OCI-LY1 (cell line): ENCODE data around the gene BDH1.

Experiments used
- H2AFZ ChIP-seq: fragments of 200-600 bp; sonication (generic), shearing (Covaris generic); 2 replicates; pipeline ENCODE4 v1.6.0; 2014; ENCODE audit warnings: antibody characterized with exemption, mild to moderate bottlenecking, low read length
- H3F3A ChIP-seq: fragments of 200-600 bp; sonication (generic), shearing (Covaris generic); 2 replicates; pipeline ENCODE4 v1.6.0; 2014; ENCODE audit warnings: mild to moderate bottlenecking, antibody characterized with exemption, low read length, moderate library complexity; ENCODE audit not compliant: insufficient read depth
- H3K27ac ChIP-seq: fragments of 200-600 bp; sonication (generic); 2 replicates; pipeline ENCODE4 v1.5.1; 2014; ENCODE audit warnings: low read length, mixed run types, mild to moderate bottlenecking, low read depth; ENCODE audit not compliant: poor library complexity, severe bottlenecking
- H3K27me3 ChIP-seq: fragments of 200-600 bp; sonication (generic); 2 replicates; pipeline ENCODE4 v1.6.0; 2014; ENCODE audit warnings: antibody characterized with exemption, mild to moderate bottlenecking, low read length, moderate library complexity; ENCODE audit not compliant: insufficient read depth
- H3K36me3 ChIP-seq: fragments of 200-600 bp; sonication (generic); 2 replicates; pipeline ENCODE4 v1.6.1; 2014; ENCODE audit warnings: mild to moderate bottlenecking, antibody characterized with exemption, low read length, moderate library complexity, mixed read lengths; ENCODE audit not compliant: insufficient read depth
- H3K4me1 ChIP-seq: fragments of 200-600 bp; sonication (generic); 2 replicates; pipeline ENCODE4 v1.5.1; 2014; ENCODE audit warnings: mild to moderate bottlenecking, low read length, moderate library complexity; ENCODE audit not compliant: insufficient read depth, severe bottlenecking
- H3K4me2 ChIP-seq: fragments of 200-600 bp; sonication (generic), shearing (Covaris generic); 2 replicates; pipeline ENCODE4 v1.6.1; 2014; ENCODE audit warnings: low read length
- H3K4me3 ChIP-seq: fragments of 200-600 bp; sonication (generic); 2 replicates; pipeline ENCODE4 v1.5.1; 2014; ENCODE audit warnings: low read length, low read depth, mild to moderate bottlenecking, mixed read lengths; ENCODE audit not compliant: poor library complexity, severe bottlenecking
- H3K79me2 ChIP-seq: fragments of 200-600 bp; shearing (Covaris generic); 2 replicates; pipeline ENCODE4 v1.6.1; 2016; ENCODE audit warnings: mixed run types, low read length, mixed read lengths; ENCODE audit not compliant: insufficient read depth
- H3K9ac ChIP-seq: fragments of 200-600 bp; sonication (generic), shearing (Covaris generic); 2 replicates; pipeline ENCODE4 v1.6.1; 2014; ENCODE audit warnings: mild to moderate bottlenecking, low read length, mixed read lengths
- H3K9me2 ChIP-seq: fragments of 200-600 bp; sonication (generic), shearing (Covaris generic); 2 replicates; pipeline ENCODE4 v1.6.1; 2014; ENCODE audit warnings: low read depth, mild to moderate bottlenecking, low read length, mixed read lengths
- H3K9me3 ChIP-seq: fragments of 200-600 bp; shearing (Covaris generic); 2 replicates; pipeline ENCODE4 v1.6.1; 2014; ENCODE audit warnings: low read length, mixed read lengths
- H4K20me1 ChIP-seq: fragments of 200-600 bp; sonication (generic), shearing (Covaris generic); 2 replicates; pipeline ENCODE4 v1.6.0; 2016; ENCODE audit warnings: mild to moderate bottlenecking, low read length; ENCODE audit not compliant: insufficient read depth
- CTCF ChIP-seq: fragments of 200-600 bp; sonication (generic), shearing (Covaris generic); IDR thresholded peaks from 2 replicates; pipeline ENCODE4 v1.5.1; 2017; ENCODE audit warnings: mild to moderate bottlenecking, antibody characterized with exemption, low read length, moderate library complexity, mixed read lengths
- EZH2 ChIP-seq: fragments of 200-600 bp; sonication (generic), shearing (Covaris generic); IDR thresholded peaks from 2 replicates; pipeline ENCODE4 v1.8.0; 2017; ENCODE audit warnings: borderline replicate concordance, mixed run types, mild to moderate bottlenecking, antibody characterized with exemption, low read length, moderate library complexity, mixed read lengths

The BDH1 gene

DNA sequence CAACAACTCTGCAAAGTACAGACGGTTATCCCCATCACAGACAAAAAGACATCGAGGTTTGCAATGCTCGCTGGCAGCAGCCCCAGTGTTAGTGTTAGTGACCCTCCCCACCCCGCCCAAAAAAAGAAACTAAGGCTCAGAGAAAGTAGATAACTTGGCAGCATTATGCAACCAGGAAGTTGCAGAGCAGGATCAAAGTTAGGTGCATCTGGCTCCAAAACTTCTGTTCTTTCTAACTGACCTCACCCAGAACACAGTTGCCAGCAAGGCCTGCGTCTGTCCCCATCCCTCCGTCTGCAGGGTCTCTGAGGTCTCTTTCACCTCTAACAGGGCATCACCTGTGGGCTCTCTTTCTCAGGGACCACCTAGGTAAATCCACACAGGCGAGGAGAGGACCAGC, 51.5 kb downstream of the BDH1 start:
- Histone ChIP-seq H3K9ac (no peak overlapping the region), H3K27ac (no peak overlapping the region), H3K27me3 (no peaks in the 10 kb centered on the region), H3K9me2 (no peaks in the 10 kb centered on the region), H2AFZ (no peak overlapping the region), H3F3A (no peaks in the 10 kb centered on the region), H4K20me1 (no peaks in the 10 kb centered on the region), H3K9me3 (no peaks in the 10 kb centered on the region), H3K4me2 (no peak overlapping the region), H3K79me2 (no peaks in the 10 kb centered on the region), H3K36me3 (no peaks in the 10 kb centered on the region), H3K4me1 (peaks cover 7% of the 10 kb centered on the region), H3K4me3 (no peak overlapping the region)
- no peak for TF ChIP-seq CTCF

GRCh38 chr3:197503652-197504051, 52.1 kb downstream of the BDH1 start:
- Histone ChIP-seq H3F3A (no peaks in the 10 kb centered on the region), H3K9ac (no peak overlapping the region), H3K79me2 (no peaks in the 10 kb centered on the region), H3K27ac (no peak overlapping the region), H3K36me3 (no peaks in the 10 kb centered on the region), H3K27me3 (no peaks in the 10 kb centered on the region), H3K4me1 (peaks cover 7% of the 10 kb centered on the region), H4K20me1 (no peaks in the 10 kb centered on the region), H3K4me2 (no peak overlapping the region), H3K9me2 (no peaks in the 10 kb centered on the region), H3K9me3 (no peaks in the 10 kb centered on the region), H3K4me3 (no peak overlapping the region), H2AFZ (no peak overlapping the region)
- TF ChIP-seq EZH2, result no peak
- no peak for TF ChIP-seq CTCF

DNA sequence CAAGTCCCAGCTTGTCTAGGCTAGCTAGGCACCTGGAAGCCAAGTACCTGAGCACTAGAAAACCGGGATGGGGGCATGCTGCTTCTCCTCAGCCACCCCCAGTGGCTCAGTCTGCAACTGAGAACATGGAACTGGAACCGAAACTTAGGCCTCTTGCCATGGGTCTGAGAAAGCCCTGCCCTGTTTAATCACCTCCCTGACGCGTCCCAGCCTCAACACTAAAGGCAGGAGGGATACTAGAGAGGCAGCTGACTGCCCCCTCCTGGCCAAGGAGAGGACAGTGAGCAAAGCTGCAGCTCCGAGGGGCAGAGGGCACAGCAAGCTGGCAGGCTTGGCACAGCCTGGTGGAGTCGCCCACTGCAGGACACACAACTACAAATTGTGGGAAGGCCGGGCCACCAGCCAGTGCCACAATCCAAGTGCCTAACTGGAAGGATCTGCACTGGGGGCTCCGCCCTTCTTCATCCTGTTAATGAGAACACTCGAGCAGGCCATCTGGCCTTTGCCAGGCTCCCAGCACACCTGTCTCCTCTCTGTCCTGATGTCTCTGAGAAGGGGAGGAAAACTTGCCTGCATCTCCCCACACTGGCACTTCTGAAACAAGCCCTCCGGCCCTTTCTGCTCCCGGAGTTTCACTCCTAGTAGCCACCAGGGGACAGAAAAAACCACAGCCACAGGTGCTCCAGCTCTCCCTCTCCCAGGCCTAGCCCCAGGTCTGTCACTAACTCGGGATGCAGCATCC, 53.7 kb downstream of the BDH1 start:
- H4K20me1 ChIP-seq, result no peaks in the 10 kb centered on the region
- peak; percentile 94 for TF ChIP-seq CTCF
- TF ChIP-seq EZH2, result no peak
- H3K9me3 ChIP-seq, result peaks cover 4% of the 10 kb centered on the region; the same call in 1 of the 2 replicates
- H3F3A ChIP-seq, result no peaks in the 10 kb centered on the region
- peak overlapping the region; percentile 24 for H3K4me3 ChIP-seq
- H3K79me2 ChIP-seq, result no peaks in the 10 kb centered on the region
- no peaks in the 10 kb centered on the region; the same call in 1 of the 2 replicates for H3K36me3 ChIP-seq
- no peaks in the 10 kb centered on the region for H3K27me3 ChIP-seq
- peak overlapping the region; percentile 26; the same call in 1 of the 2 replicates for H3K4me2 ChIP-seq
- H3K9me2 ChIP-seq, result no peaks in the 10 kb centered on the region
- no peak overlapping the region for H3K9ac ChIP-seq
- peaks cover 7% of the 10 kb centered on the region for H3K4me1 ChIP-seq
- no peak overlapping the region for H3K27ac ChIP-seq
- 0 out of 2 replicates have a peak overlapping the region, but pooled peaks have one; percentile 28 for H2AFZ ChIP-seq
